SK-N-SH treated with all-trans-retinoic acid at 6 μM for 48 hours (cell line): ENCODE measurements around the gene SYAP1.

Source experiments
- BACH2 ChIP-seq: fragments of 250-450 bp; sonication (Bioruptor Pico); IDR thresholded peaks from 2 replicates; pipeline ENCODE4 v1.9.0; 2021; ENCODE audit warnings: mild to moderate bottlenecking, borderline replicate concordance
- RARB ChIP-seq: fragments of 250-450 bp; sonication (Bioruptor Pico); IDR thresholded peaks from 2 replicates; pipeline ENCODE4 v1.8.0; 2021; ENCODE audit warnings: mild to moderate bottlenecking, moderate library complexity
- TCF4 ChIP-seq: fragments of 250-450 bp; sonication (Bioruptor Pico); IDR thresholded peaks from 2 replicates; pipeline ENCODE4 v1.8.0; 2021; ENCODE audit warnings: mild to moderate bottlenecking, moderate library complexity, borderline replicate concordance
- TOX ChIP-seq: fragments of 250-450 bp; sonication (Bioruptor Pico); IDR thresholded peaks from 2 replicates; pipeline ENCODE4 v1.8.0; 2021; ENCODE audit warnings: mild to moderate bottlenecking, moderate library complexity, borderline replicate concordance
- ZFP3 ChIP-seq: fragments of 250-450 bp; sonication (Bioruptor Pico); IDR thresholded peaks from 2 replicates; pipeline ENCODE4 v1.5.0; 2020; ENCODE audit warnings: mild to moderate bottlenecking, moderate library complexity
- TF ChIP-seq, protein P1 (sequence below): fragments of 250-450 bp; sonication (Bioruptor Pico); IDR thresholded peaks from 2 replicates; pipeline ENCODE4 v1.5.0; 2020; ENCODE audit warnings: mild to moderate bottlenecking, moderate library complexity
- TF ChIP-seq, protein P2 (sequence below): fragments of 250-450 bp; sonication (Bioruptor Pico); IDR thresholded peaks from 2 replicates; pipeline ENCODE4 v1.8.0; 2020; ENCODE audit warnings: mild to moderate bottlenecking, moderate library complexity, borderline replicate concordance

DNA sequence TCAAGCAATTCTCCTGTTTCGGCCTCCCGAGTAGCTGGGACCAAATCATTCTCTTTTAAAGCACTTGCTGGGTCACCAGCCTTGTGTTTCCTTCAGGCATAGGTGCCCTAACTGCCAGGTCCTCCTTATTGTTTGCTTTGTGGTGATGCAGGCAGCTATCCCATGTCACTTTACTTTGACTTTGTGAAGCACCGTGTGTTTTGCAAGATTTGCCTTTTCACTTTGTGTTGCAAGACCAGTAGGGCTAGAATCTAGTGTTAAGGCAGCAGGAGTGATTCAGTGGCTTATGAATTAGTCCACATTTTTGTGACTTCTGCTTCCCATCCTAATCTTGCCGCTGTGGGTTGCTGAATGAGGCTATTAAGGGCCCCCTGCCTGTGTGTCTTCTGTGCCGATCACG, 20.2 kb downstream of the SYAP1 start:
- no peak for TF ChIP-seq BACH2 (CRISPR knock-in tag)
- TF ChIP-seq, protein P1, sequence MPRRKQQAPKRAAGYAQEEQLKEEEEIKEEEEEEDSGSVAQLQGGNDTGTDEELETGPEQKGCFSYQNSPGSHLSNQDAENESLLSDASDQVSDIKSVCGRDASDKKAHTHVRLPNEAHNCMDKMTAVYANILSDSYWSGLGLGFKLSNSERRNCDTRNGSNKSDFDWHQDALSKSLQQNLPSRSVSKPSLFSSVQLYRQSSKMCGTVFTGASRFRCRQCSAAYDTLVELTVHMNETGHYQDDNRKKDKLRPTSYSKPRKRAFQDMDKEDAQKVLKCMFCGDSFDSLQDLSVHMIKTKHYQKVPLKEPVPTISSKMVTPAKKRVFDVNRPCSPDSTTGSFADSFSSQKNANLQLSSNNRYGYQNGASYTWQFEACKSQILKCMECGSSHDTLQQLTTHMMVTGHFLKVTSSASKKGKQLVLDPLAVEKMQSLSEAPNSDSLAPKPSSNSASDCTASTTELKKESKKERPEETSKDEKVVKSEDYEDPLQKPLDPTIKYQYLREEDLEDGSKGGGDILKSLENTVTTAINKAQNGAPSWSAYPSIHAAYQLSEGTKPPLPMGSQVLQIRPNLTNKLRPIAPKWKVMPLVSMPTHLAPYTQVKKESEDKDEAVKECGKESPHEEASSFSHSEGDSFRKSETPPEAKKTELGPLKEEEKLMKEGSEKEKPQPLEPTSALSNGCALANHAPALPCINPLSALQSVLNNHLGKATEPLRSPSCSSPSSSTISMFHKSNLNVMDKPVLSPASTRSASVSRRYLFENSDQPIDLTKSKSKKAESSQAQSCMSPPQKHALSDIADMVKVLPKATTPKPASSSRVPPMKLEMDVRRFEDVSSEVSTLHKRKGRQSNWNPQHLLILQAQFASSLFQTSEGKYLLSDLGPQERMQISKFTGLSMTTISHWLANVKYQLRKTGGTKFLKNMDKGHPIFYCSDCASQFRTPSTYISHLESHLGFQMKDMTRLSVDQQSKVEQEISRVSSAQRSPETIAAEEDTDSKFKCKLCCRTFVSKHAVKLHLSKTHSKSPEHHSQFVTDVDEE = no peak
- TF ChIP-seq TCF4 (CRISPR knock-in tag) = no peak
- TF ChIP-seq ZFP3 (CRISPR knock-in tag) = no peak
- TF ChIP-seq, protein P2, sequence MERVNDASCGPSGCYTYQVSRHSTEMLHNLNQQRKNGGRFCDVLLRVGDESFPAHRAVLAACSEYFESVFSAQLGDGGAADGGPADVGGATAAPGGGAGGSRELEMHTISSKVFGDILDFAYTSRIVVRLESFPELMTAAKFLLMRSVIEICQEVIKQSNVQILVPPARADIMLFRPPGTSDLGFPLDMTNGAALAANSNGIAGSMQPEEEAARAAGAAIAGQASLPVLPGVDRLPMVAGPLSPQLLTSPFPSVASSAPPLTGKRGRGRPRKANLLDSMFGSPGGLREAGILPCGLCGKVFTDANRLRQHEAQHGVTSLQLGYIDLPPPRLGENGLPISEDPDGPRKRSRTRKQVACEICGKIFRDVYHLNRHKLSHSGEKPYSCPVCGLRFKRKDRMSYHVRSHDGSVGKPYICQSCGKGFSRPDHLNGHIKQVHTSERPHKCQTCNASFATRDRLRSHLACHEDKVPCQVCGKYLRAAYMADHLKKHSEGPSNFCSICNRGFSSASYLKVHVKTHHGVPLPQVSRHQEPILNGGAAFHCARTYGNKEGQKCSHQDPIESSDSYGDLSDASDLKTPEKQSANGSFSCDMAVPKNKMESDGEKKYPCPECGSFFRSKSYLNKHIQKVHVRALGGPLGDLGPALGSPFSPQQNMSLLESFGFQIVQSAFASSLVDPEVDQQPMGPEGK = no peak
- TF ChIP-seq TOX (CRISPR knock-in tag) = no peak
- no peak for TF ChIP-seq RARB
